H9 (cell line): ENCODE results near the gene KRTAP16-1. TPM values are rescaled to one million over a fixed set of nuclear protein-coding genes. Genes with fewer than 3 reads are reported as not detected.

Experiments
- DNase-seq: peaks from one replicate; pipeline ENCODE4 v3.0.0-alpha.2; 2017
- H2AFZ ChIP-seq: one replicate; pipeline ENCODE4 v1.6.1; 2013; ENCODE audit warnings: mild to moderate bottlenecking, low read length, control low read depth, moderate library complexity
- H2AK5ac ChIP-seq: 2 replicates; pipeline ENCODE4 v1.6.1; 2013; ENCODE audit warnings: low read length, control low read depth, mixed read lengths; ENCODE audit not compliant: insufficient read length
- H2BK120ac ChIP-seq: one replicate; pipeline ENCODE4 v1.6.1; 2013; ENCODE audit warnings: low read depth, mild to moderate bottlenecking, low read length, control low read depth, inconsistent platforms; ENCODE audit not compliant: poor library complexity, severe bottlenecking
- H2BK12ac ChIP-seq: 2 replicates; pipeline ENCODE4 v1.6.1; 2013; ENCODE audit warnings: low read length, control low read depth, mixed read lengths, low read depth; ENCODE audit not compliant: insufficient read length
- H2BK15ac ChIP-seq: 2 replicates; pipeline ENCODE4 v1.6.1; 2013; ENCODE audit warnings: low read depth, low read length, control low read depth
- H2BK20ac ChIP-seq: one replicate; pipeline ENCODE4 v1.6.1; 2013; ENCODE audit warnings: low read depth, mild to moderate bottlenecking, low read length, control low read depth, inconsistent platforms; ENCODE audit not compliant: poor library complexity, severe bottlenecking
- H2BK5ac ChIP-seq: 2 replicates; pipeline ENCODE4 v1.6.1; 2013; ENCODE audit warnings: low read length, control low read depth, mixed read lengths; ENCODE audit not compliant: insufficient read length
- H3K14ac ChIP-seq: 2 replicates; pipeline ENCODE4 v1.6.1; 2013; ENCODE audit warnings: low read length, control low read depth; ENCODE audit not compliant: insufficient read depth
- H3K18ac ChIP-seq: 2 replicates; pipeline ENCODE4 v1.6.1; 2013; ENCODE audit warnings: low read depth, mild to moderate bottlenecking, mixed read lengths, low read length, control low read depth; ENCODE audit not compliant: insufficient read length
- H3K23ac ChIP-seq: 2 replicates; pipeline ENCODE4 v1.6.1; 2013; ENCODE audit warnings: low read length, control low read depth, mixed read lengths, low read depth; ENCODE audit not compliant: insufficient read length
- H3K23me2 ChIP-seq: 2 replicates; pipeline ENCODE4 v1.6.1; 2013; ENCODE audit warnings: low read depth, mild to moderate bottlenecking, mixed read lengths, low read length, control low read depth; ENCODE audit not compliant: insufficient read length, poor library complexity, severe bottlenecking
- H3K27ac ChIP-seq: 2 replicates; pipeline ENCODE4 v1.5.1; 2013; ENCODE audit warnings: low read length, control low read depth, mixed read lengths, low read depth; ENCODE audit not compliant: insufficient read length
- H3K27me3 ChIP-seq: 2 replicates; pipeline ENCODE4 v1.6.1; 2013; ENCODE audit warnings: low read length, control low read depth, inconsistent platforms; ENCODE audit not compliant: insufficient read depth
- H3K4ac ChIP-seq: 2 replicates; pipeline ENCODE4 v1.6.1; 2013; ENCODE audit warnings: low read depth, mild to moderate bottlenecking, control low read depth, inconsistent platforms, low read length, moderate library complexity
- H3K4me1 ChIP-seq: 2 replicates; pipeline ENCODE4 v1.6.1; 2013; ENCODE audit warnings: low read length, control low read depth, inconsistent platforms; ENCODE audit not compliant: insufficient read depth
- H3K4me2 ChIP-seq: 2 replicates; pipeline ENCODE4 v1.6.1; 2013; ENCODE audit warnings: low read length, control low read depth, mixed read lengths; ENCODE audit not compliant: insufficient read length, insufficient read depth
- H3K56ac ChIP-seq: 2 replicates; pipeline ENCODE4 v1.6.1; 2013; ENCODE audit warnings: low read depth, mild to moderate bottlenecking, mixed read lengths, low read length, control low read depth; ENCODE audit not compliant: insufficient read length
- H3K79me1 ChIP-seq: 2 replicates; pipeline ENCODE4 v1.6.1; 2013; ENCODE audit warnings: low read depth, mild to moderate bottlenecking, moderate library complexity, low read length, control low read depth, inconsistent platforms; ENCODE audit not compliant: insufficient read depth, poor library complexity, severe bottlenecking
- H3K79me2 ChIP-seq: 2 replicates; pipeline ENCODE4 v1.6.1; 2013; ENCODE audit warnings: low read length, control low read depth, inconsistent platforms; ENCODE audit not compliant: insufficient read depth
- H3K9ac ChIP-seq: 2 replicates; pipeline ENCODE4 v1.6.1; 2013; ENCODE audit warnings: low read length, control low read depth, mixed read lengths; ENCODE audit not compliant: insufficient read length; ENCODE audit errors: extremely low read depth
- H3K9me3 ChIP-seq: one replicate; pipeline ENCODE4 v1.6.1; 2013; ENCODE audit warnings: low read depth, low read length, inconsistent platforms; ENCODE audit not compliant: control insufficient read depth
- H3T11ph ChIP-seq: one replicate; pipeline ENCODE4 v1.6.1; 2013; ENCODE audit warnings: mild to moderate bottlenecking, low read length, control low read depth, inconsistent platforms
- H4K20me1 ChIP-seq: one replicate; pipeline ENCODE4 v1.6.1; 2013; ENCODE audit not compliant: control insufficient read depth, insufficient read length, insufficient read depth
- H4K5ac ChIP-seq: 2 replicates; pipeline ENCODE4 v1.6.1; 2013; ENCODE audit warnings: low read depth, mild to moderate bottlenecking, mixed read lengths, low read length, control low read depth; ENCODE audit not compliant: insufficient read length
- H4K8ac ChIP-seq: replicated peaks from 2 replicates; pipeline ENCODE4 v1.6.1; 2013; ENCODE audit warnings: low read length, control low read depth, mixed read lengths, low read depth; ENCODE audit not compliant: insufficient read length
- H4K91ac ChIP-seq: 2 replicates; pipeline ENCODE4 v1.6.1; 2013; ENCODE audit warnings: low read depth, mild to moderate bottlenecking, moderate library complexity, mixed read lengths, low read length, control low read depth; ENCODE audit not compliant: insufficient read length
- H3K27ac Mint-ChIP-seq, 3 experiments: 2 replicates in 2 of 3; 3 replicates in 1 of 3; pipeline ENCODE4 v1.8.0; 2020 to 2021; ENCODE audit warnings: mixed read lengths in 3 of 3, mild to moderate bottlenecking in 1 of 3, moderate library complexity in 1 of 3
- H3K27me3 Mint-ChIP-seq: 2 replicates; pipeline ENCODE4 v1.8.0; 2021; ENCODE audit warnings: low read depth, mild to moderate bottlenecking, moderate library complexity, mixed read lengths
- H3K36me3 Mint-ChIP-seq, 3 experiments: 2 replicates in 2 of 3; 3 replicates in 1 of 3; pipeline ENCODE4 v1.8.0; 2020 to 2021; ENCODE audit warnings: low read depth in 3 of 3, mixed read lengths in 3 of 3; ENCODE audit not compliant: insufficient read depth in 1 of 3
- H3K4me1 Mint-ChIP-seq, 2 experiments: 2 replicates each; pipeline ENCODE4 v1.8.0; 2020; ENCODE audit warnings: mixed read lengths in 2 of 2
- H3K4me3 Mint-ChIP-seq, 2 experiments: 2 replicates in 1 of 2; 3 replicates in 1 of 2; pipeline ENCODE4 v1.8.0; 2020 to 2021; ENCODE audit warnings: mild to moderate bottlenecking in 2 of 2, mixed read lengths in 2 of 2, moderate library complexity in 1 of 2
- H3K9me3 Mint-ChIP-seq, 2 experiments: 2 replicates in 1 of 2; 3 replicates in 1 of 2; pipeline ENCODE4 v1.8.0; 2020; ENCODE audit warnings: mild to moderate bottlenecking in 2 of 2, mixed read lengths in 2 of 2, moderate library complexity in 1 of 2
- CTCF ChIP-seq: fragments of 200-600 bp; sonication (generic); conservative IDR thresholded peaks from 3 replicates; pipeline ENCODE4 v1.8.0; 2021; ENCODE audit warnings: antibody characterized with exemption, mild to moderate bottlenecking
- WGBS: extraction: QIAGEN DNeasy Blood & Tissue Kit; methylation state at CpG from one replicate; pipeline ENCODE4 v1.1.7; 2013; ENCODE audit warnings: missing lambda C conversion rate, low lambda C conversion rate, mixed read lengths; ENCODE audit not compliant: insufficient read length; ENCODE audit errors: extremely low coverage; 5-methylcytosine and 5-hydroxymethylcytosine counted together
- total RNA-seq: library from RNA; stranded (reverse); gene quantifications from 2 replicates; pipeline ENCODE4 v1.2.1, GENCODE V29; 2021

KRTAP16-1 gene
- total RNA-seq, 1 experiment from 2014 or later: not detected

DNA sequence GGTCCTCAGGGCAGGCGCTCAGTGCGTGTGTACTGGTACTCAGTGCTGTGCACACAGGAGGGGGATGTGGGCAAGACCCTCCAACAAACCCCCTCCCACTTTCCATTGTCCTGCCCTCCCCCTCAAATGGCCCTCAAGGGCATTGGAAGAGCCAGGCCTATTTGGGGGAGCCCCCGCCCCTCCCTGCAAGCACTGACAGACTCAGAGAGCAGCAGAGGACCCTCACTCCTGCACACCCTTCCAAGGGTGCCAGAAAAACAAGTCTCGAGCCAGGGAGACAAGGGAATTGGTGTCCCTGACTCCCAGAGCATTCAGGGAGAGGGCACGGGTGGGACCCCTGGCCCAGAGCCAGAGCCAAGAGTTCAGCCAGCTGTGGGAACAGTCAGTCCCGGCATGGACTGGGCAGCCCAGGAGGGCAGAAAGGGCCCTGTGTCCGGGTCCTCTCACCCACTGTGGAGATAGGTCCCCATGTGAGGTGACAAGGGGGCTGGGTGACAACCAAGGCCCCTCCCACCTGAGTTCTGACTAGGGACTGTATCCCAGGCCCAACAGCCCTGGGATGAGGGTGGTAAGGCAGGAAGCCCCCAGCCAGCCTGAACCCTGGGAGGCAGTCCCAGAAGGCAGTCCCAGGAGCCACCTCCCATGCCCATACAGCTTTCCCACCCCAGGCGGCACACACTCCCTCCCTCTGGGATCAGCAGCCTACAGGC, 18.5 kb upstream of the KRTAP16-1 start:
- H3K27ac Mint-ChIP-seq: no peak overlapping the region
- Histone ChIP-seq H3K4me2 (no peak overlapping the region), H3K56ac (no peak overlapping the region), H3K79me2 (no peaks in the 10 kb centered on the region), H3T11ph (no peak overlapping the region), H2BK120ac (no peak overlapping the region), H2BK15ac (no peak overlapping the region), H3K14ac (no peak overlapping the region), H4K8ac (no peak overlapping the region), H2AK5ac (no peak overlapping the region), H4K5ac (no peak overlapping the region), H3K27ac (no peak overlapping the region), H2BK12ac (no peak overlapping the region), H3K9me3 (no peaks in the 10 kb centered on the region), H3K79me1 (no peaks in the 10 kb centered on the region), H4K20me1 (no peaks in the 10 kb centered on the region), H2AFZ (no peak overlapping the region), H3K23me2 (no peaks in the 10 kb centered on the region), H3K18ac (no peak overlapping the region), H3K23ac (no peak overlapping the region), H3K27me3 (no peaks in the 10 kb centered on the region), H3K4ac (no peak overlapping the region), H3K9ac (no peak overlapping the region), H2BK5ac (no peak overlapping the region), H3K4me1 (no peaks in the 10 kb centered on the region), H2BK20ac (no peak overlapping the region), H4K91ac (no peak overlapping the region)
- WGBS: no CpG with 5 or more reads among the region's 8 CpGs
- no peak for DNase-seq
- H3K27me3 Mint-ChIP-seq: no peaks in the 10 kb centered on the region; the same call in 1 of the 2 replicates
- no peaks in the 10 kb centered on the region for H3K36me3 Mint-ChIP-seq
- H3K4me3 Mint-ChIP-seq: no peak overlapping the region
- TF ChIP-seq CTCF: no peak
- no peaks in the 10 kb centered on the region for H3K9me3 Mint-ChIP-seq
- peaks cover 3 to 4% of the 10 kb centered on the region in 2 experiments; a peak in 2 of 4 replicates for H3K4me1 Mint-ChIP-seq
